HG02642 (cell line): ENCODE results near the gene FNDC3B.

Experiments used
- ATAC-seq: cut with Tn5 transposase; IDR thresholded peaks from one replicate; pipeline ENCODE4 v1.9.1; 2021; ENCODE audit warnings: mild to moderate bottlenecking; ENCODE audit not compliant: unreplicated experiment, poor library complexity

FNDC3B gene

GRCh38 chr3:172371544-172371943, 332.2 kb downstream of the FNDC3B start:
- ATAC-seq: no peak

DNA sequence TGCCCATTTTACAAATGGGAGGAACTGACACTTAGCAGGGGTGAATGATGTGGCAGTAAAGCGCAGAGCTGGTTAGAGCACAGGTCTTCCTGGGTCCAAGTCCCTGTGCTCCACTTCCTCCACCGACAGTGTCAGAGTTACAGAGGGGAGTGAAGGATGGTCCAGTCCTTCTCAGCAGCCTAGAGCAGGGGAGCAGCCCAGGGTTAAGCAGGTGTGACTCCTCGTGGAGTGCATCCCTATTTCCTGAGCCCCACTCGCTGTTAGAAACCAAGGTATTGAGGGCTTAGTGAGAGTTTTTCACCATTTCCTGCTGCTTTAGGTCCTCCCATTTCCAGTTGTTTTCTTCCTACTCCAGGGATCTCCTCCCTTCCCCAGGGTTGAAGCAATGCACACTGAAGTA, 333.5 kb downstream of the FNDC3B start:
- no peak for ATAC-seq

DNA sequence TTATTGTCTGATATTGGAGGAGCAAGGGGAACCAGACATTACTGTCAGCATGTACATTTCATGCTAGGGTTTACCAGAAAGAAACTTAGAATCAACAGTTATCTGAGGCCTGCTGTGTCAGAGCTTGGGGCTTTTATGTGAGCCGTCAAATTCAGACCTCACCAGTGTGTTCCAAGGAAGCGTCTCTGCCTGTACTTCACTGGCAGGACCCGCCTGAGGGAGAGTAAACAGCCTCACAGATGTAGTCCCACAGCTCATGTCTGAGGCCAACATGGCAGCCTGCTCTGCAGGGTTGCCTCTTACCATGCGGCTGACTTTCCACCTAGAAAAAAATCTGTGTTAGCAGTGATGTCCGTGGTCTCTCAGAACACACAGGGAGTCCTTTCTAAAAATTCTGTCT, 334.5 kb downstream of the FNDC3B start:
- no peak for ATAC-seq

GRCh38 chr3:172375206-172375850, 335.9 kb downstream of the FNDC3B start:
- ATAC-seq: no peak

GRCh38 chr3:172376402-172376801, 337.0 kb downstream of the FNDC3B start:
- ATAC-seq: no peak

- ATAC-seq: no peak
Measured at GRCh38 chr3:172376881-172377280, 337.5 kb downstream of the FNDC3B start.

DNA sequence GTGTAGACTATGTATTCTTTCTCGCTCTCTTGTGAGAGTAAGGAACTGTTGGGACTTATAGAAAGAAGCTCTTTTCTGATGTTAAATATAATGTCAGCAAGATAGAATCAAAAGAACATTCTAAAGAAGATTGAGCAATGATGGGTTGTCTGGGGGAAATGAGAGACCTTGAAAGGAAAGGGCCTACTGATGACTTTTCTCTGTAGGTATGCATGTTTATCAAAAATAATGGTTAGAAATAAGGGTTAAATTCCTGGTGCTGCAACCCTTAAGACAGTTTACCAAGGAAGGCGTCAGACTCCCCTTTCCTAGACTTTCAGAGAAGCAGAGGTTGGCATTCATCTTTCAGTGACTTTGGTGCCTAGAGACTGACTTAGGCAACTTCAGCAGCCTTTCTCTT, 339.1 kb downstream of the FNDC3B start:
- ATAC-seq: no peak

- no peak for ATAC-seq
Measured at GRCh38 chr3:172379372-172379771, 340.0 kb downstream of the FNDC3B start.

GRCh38 chr3:172380632-172381031, 341.3 kb downstream of the FNDC3B start:
- no peak for ATAC-seq

DNA sequence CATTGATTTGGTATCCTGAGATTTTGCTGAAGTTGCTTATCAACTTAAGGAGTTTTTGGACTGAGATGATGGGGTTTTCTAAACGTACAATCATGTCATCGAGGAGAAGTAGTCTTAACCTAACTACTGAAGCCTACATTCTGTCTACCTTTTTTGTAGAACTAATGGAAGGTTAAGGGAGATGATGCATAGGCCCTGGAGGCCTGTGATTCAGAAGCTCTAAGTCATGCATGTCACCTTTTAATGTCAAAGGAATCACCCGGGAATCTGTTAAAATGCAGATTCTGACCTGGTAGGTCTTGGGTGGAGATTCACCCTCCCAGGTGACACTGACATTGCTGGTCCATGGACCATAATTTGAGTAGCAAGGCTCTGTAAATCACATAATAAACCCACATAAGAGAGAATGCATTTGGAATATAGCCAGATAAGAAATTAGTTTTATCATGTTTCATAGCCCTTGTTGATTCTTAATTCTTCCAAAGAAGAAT, 344.0 kb downstream of the FNDC3B start:
- ATAC-seq: no peak

DNA sequence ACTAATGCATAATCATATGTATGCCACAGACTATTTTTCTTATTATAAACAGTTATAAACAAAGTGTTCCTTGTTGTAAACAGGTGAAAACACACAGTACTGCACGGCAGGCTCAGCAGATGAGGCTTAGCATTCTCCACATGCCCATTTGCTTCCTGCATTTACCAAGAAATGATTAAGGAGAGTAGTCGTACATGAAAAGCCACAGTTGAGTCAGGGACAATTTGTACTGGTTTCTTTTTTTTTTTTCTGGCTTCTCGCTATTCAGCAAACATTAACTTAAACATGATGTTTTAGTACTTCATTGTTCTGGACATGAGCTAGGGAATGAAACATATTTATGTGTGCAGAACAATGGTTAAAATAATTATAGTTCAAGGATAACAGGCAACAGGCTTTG, 345.5 kb downstream of the FNDC3B start:
- ATAC-seq: no peak

DNA sequence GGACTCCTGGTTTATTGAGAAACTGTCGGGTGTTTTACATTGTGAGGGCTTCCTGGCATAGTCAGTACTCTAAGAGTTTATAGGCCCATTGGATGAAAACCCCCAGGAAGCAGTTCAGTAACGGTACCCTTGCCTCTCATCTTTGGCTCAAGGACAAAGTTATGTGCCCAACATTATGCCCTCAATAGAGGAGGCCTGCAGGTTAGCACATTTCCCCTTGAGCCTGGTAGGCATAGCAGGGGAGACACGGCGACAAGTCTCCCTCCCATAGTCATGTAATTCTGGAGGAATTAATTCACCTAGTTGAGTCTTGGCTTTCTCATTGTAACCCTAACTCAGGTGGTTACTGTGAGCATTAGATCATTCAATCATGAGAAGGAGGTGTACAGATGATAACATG, 348.4 kb downstream of the FNDC3B start:
- no peak for ATAC-seq

- no peak for ATAC-seq
Measured at GRCh38 chr3:172388412-172389078, 349.2 kb downstream of the FNDC3B start.

GRCh38 chr3:172390792-172391191, 351.4 kb downstream of the FNDC3B start:
- ATAC-seq: no peak

- ATAC-seq: no peak
Measured at GRCh38 chr3:172391592-172392302, 352.4 kb downstream of the FNDC3B start.

- no peak for ATAC-seq
Measured at GRCh38 chr3:172394692-172395091, 355.3 kb downstream of the FNDC3B start.

GRCh38 chr3:172396400-172396799, 357.0 kb downstream of the FNDC3B start:
- ATAC-seq: no peak

DNA sequence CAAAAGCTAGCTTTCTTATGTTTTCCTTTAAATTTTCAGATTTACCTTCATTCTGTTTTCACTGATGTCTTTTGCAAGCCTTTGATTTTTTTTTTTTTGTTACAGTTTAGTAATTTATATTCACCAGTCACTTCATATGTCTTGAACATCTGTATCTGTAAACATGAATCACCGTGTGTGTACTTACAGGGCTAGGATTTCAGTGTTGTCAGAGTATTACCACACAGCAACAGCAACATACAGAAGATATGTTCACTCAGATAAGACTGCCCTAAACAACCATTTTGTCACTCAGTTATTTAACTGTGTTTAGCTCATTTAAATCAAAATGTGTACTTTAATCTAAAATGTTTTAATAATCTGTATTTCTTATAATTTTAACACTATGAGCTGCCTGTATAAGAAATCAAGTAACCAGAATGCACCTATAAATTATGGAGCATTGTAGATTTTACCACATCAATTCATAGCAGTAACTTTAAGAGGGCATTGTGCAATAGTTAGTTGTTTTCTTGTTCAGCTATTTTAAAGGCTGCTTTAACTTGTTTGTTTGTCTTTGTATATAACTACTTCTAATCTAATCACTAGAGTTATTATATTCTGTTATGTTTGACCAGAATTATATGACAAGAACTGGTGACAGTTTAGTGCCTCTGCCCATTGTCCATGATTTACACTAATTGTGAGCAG, 358.5 kb downstream of the FNDC3B start:
- ATAC-seq: no peak

DNA sequence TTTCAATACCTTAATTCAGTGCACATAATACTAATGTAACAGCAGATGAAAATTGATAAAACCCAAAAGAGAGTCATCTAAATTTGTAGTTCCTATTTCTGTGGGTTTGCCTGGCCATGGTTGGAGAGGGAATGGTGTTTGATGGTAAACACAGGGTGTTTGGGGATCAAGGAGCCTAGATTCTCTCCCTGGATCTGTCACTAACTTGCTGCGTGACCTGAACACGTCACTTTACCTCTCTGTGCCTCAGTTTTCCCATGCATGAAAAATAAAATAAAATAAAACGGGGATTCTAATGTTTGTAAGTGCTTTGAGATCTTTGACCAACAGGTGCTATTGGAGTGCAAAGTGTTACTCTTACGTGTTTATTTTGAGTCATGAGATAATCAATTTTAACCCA, 359.1 kb downstream of the FNDC3B start:
- no peak for ATAC-seq

GRCh38 chr3:172402090-172402489, 362.7 kb downstream of the FNDC3B start:
- no peak for ATAC-seq
